SK-N-MC (cell line): ENCODE data around the gene TRIM32.

Source experiments
- EZH2 ChIP-seq: fragments of 200-600 bp; sonication (generic); IDR thresholded peaks from one replicate; pipeline ENCODE4 v1.6.1; 2017; ENCODE audit warnings: antibody characterized with exemption
- FOXP2 ChIP-seq: optimal IDR thresholded peaks from 2 replicates; pipeline ENCODE3; 2011; ENCODE audit warnings: mild to moderate bottlenecking, moderate library complexity; ENCODE audit not compliant: insufficient read depth; ENCODE audit errors: extremely low read length, control extremely low read depth
- POLR2AphosphoS5 ChIP-seq: IDR thresholded peaks from 2 replicates; pipeline ENCODE4 v1.6.1; 2012; ENCODE audit warnings: mild to moderate bottlenecking, low read depth, low read length, borderline replicate concordance

- TF ChIP-seq EZH2 (no peak), POLR2AphosphoS5 (no peak), FOXP2 (no peak)
These were observed 33.1 kb upstream of the TRIM32 start for GRCh38 chr9:116654059-116654355.
